Tibial nerve (tissue), 4 donors: ENCODE data around the gene COL4A2. TPM values are rescaled to one million over a fixed set of nuclear protein-coding genes. Genes with fewer than 3 reads are reported as not detected.

Experiments used
- DNase-seq, 2 donors: peaks; one replicate each; pipeline ENCODE4 v3.0.0-alpha.2; 2019; ENCODE audit warnings: low spot score in 2 of 2
- H3K27ac ChIP-seq, 4 donors: fragments of 200-600 bp; sonication (generic) in 3 of 4; one replicate each; pipeline ENCODE4 v1.5.1; 2017 to 2019; ENCODE audit warnings: mild to moderate bottlenecking in 1 of 4
- H3K27me3 ChIP-seq, 2 donors: fragments of 200-600 bp; sonication (generic) in 1 of 2; one replicate each; pipeline versions ENCODE4 v1.5.1 to v1.6.0; 2017 to 2019
- H3K36me3 ChIP-seq, 3 donors: fragments of 200-600 bp; sonication (generic); one replicate each; pipeline ENCODE4 v1.5.1; 2018 to 2019
- H3K4me1 ChIP-seq, 4 donors: fragments of 200-600 bp; sonication (generic) in 3 of 4; one replicate each; pipeline ENCODE4 v1.5.1; 2017 to 2019
- H3K4me3 ChIP-seq, 4 donors: fragments of 200-600 bp; sonication (generic) in 3 of 4; one replicate each; pipeline ENCODE4 v1.5.1; 2017 to 2019; ENCODE audit warnings: mild to moderate bottlenecking in 1 of 4, moderate library complexity in 1 of 4
- H3K9me3 ChIP-seq, 4 donors: fragments of 200-600 bp; sonication (generic) in 3 of 4; one replicate each; pipeline ENCODE4 v1.5.1; 2017 to 2019
- EP300 ChIP-seq, 2 donors: sonication (generic); formaldehyde crosslinking; IDR thresholded peaks; one replicate each; pipeline ENCODE4 v1.6.1; 2017; ENCODE audit warnings: antibody characterized with exemption in 2 of 2, mild to moderate bottlenecking in 1 of 2
- POLR2A ChIP-seq, 2 donors: fragments of 450-650 bp; IDR thresholded peaks; one replicate each; pipeline ENCODE4 v1.6.1; 2017; ENCODE audit warnings: antibody characterized with exemption in 2 of 2, mild to moderate bottlenecking in 2 of 2, moderate library complexity in 2 of 2
- WGBS, 2 donors: methylation state at CpG; one replicate each; pipeline ENCODE4 v1.1.5; 2018; 5-methylcytosine and 5-hydroxymethylcytosine counted together
- total RNA-seq, 4 donors: library from RNA; depleted of rRNA; stranded (reverse); fragments of >200 nt; gene quantifications; one replicate each; pipeline ENCODE4 v1.1.0, GENCODE V29; 2016
- TF ChIP-seq, protein P1 (sequence below), 5 experiments: fragments of 200-600 bp in 3 of 5; fragments of 450-650 bp in 2 of 5; sonication (generic) in 3 of 5; IDR thresholded peaks; one replicate each; pipeline ENCODE4 v1.5.1; 2016 to 2019; ENCODE audit warnings: antibody characterized with exemption in 5 of 5, mild to moderate bottlenecking in 3 of 5, moderate library complexity in 2 of 5

COL4A2 gene
- total RNA-seq, 4 donors from 2014 or later = 576 to 821 (median 658) TPM

DNA sequence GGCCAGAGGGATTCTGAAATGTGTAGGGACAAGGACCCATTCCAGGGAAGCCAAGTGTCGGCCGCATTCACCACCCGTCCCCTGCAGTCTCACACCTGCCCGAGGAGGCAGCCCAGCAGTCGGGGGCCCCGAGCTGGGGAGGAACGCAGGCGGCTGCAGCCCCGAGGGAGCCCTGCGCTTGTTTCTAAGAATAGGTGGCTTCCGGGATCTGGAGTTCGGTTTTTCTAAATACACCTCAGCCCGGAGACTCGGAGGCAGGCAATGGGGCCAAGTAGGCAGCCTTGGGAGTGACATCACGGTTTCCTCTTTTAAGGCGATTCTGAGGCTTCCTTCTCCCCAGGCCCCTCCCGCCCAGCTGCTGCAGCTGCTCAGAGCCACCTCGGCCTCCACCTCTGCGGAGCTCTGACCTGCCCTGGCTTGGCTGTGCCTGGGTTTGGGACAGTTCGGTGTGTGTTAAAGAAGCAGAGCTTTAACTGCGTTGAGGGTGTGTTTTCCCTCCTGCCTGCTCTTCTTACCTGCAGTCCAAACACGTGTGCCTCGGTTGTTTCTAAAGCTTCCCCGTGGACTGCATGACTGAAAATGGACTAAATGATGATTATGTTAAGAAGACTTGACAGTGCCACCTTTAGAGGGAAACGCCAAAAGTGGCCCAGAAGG, 80.5 kb downstream of the COL4A2 start:
- DNase-seq = no peak
- Histone ChIP-seq H3K4me3 (peak overlapping the region in 1 of 4 donors; percentile 14), H3K27me3 (no peaks in the 10 kb centered on the region), H3K4me1 (peaks cover 0 to 36% (median 12%) of the 10 kb centered on the region in 4 donors), H3K9me3 (no peaks in the 10 kb centered on the region), H3K36me3 (peaks cover 0 to 7% (median 0%) of the 10 kb centered on the region in 3 donors), H3K27ac (peak overlapping the region in 3 of 4 donors; percentile 30 to 82 (median 70))
- TF ChIP-seq EP300 (IDR thresholded peaks at IDR 0.05) (no peak), POLR2A (IDR thresholded peaks at IDR 0.05) (no peak)
- TF ChIP-seq, protein P1, sequence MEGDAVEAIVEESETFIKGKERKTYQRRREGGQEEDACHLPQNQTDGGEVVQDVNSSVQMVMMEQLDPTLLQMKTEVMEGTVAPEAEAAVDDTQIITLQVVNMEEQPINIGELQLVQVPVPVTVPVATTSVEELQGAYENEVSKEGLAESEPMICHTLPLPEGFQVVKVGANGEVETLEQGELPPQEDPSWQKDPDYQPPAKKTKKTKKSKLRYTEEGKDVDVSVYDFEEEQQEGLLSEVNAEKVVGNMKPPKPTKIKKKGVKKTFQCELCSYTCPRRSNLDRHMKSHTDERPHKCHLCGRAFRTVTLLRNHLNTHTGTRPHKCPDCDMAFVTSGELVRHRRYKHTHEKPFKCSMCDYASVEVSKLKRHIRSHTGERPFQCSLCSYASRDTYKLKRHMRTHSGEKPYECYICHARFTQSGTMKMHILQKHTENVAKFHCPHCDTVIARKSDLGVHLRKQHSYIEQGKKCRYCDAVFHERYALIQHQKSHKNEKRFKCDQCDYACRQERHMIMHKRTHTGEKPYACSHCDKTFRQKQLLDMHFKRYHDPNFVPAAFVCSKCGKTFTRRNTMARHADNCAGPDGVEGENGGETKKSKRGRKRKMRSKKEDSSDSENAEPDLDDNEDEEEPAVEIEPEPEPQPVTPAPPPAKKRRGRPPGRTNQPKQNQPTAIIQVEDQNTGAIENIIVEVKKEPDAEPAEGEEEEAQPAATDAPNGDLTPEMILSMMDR (IDR thresholded peaks at IDR 0.05) = no peak
- 41 to 44% methylated on average over 24 to 25 of the region's 25 CpGs for WGBS, 2 donors

DNA sequence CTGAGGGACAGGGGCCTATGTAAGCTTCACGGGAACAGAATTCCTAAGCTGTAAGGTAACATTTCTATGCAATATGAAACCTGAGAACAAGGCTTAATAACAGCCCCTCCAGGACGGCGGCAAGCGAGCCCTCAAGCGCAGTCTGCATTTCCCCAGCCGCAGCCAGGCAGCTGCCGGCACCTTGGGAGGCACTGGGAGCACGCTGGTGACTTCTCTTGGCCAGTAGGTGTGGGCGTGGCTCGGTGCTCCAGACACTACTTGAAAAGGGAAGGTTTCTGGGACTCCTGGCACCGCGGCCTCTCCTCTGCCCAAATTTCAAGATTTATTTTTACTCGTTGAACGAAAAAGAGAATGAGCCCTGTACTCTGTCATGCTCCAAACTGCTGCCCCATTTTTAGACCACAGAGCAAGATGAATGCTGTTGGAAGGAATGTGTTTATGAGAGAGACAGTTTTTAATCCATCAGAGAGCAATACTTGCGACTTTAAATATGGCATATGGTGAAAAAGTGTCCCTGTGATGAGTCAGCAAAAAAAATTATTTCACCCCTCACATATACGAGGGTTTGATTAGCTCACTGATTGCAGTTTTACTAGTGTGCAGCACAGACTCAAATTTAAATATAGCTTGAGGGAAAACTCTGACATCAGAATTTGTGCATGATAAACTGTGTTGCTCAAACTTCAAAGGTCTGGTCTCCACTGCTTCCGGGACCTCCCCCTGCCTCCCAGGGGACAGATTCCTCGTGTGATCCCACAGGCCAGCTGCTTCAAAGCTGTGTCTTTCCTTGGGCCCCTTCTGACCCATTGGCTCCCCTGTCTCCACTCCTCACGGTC, 81.2 kb downstream of the COL4A2 start:
- H3K4me1 ChIP-seq = peaks cover 0 to 44% (median 12%) of the 10 kb centered on the region in 4 donors
- DNase-seq = no peak
- no peak overlapping the region for H3K4me3 ChIP-seq
- no peaks in the 10 kb centered on the region for H3K9me3 ChIP-seq
- TF ChIP-seq POLR2A (IDR thresholded peaks at IDR 0.05) = no peak
- TF ChIP-seq, protein P1 (IDR thresholded peaks at IDR 0.05) = no peak
- no peak for TF ChIP-seq EP300 (IDR thresholded peaks at IDR 0.05)
- H3K27me3 ChIP-seq = no peaks in the 10 kb centered on the region
- WGBS, 2 donors = 55 to 59% methylated on average over 19 of the region's 19 CpGs
- H3K36me3 ChIP-seq = peaks cover 0 to 7% (median 0%) of the 10 kb centered on the region in 3 donors
- peak overlapping the region in 3 of 4 donors; percentile 30 to 82 (median 70) for H3K27ac ChIP-seq

DNA sequence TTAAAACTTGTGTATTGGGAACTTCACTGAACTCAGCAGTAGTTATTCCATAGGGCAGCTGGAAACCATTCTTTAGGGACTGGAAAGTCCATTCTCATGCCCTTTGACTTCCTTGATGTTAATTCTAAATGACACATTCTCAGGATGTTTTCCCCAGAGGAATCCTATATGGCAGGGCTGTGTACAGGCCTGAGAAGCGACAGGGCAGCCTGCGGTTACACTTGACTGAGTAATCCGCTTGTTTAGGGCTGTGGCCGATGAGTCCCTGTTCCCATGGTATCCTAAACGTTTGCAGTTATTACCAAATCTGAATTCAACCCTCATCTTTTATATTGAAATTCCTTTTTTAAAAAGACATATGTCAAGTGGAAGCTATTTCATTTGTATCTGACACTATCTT, 83.5 kb downstream of the COL4A2 start:
- peaks cover 0 to 7% (median 0%) of the 10 kb centered on the region in 3 donors for H3K36me3 ChIP-seq
- 64 to 68% methylated on average over 5 of the region's 5 CpGs for WGBS, 2 donors
- no peaks in the 10 kb centered on the region for H3K27me3 ChIP-seq
- TF ChIP-seq EP300 (IDR thresholded peaks at IDR 0.05) (no peak), POLR2A (IDR thresholded peaks at IDR 0.05) (no peak)
- TF ChIP-seq, protein P1 (IDR thresholded peaks at IDR 0.05) = no peak
- H3K27ac ChIP-seq = peak overlapping the region in 2 of 4 donors; percentile 75 to 95
- no peak for DNase-seq
- peaks cover 0 to 65% (median 14%) of the 10 kb centered on the region in 4 donors for H3K4me1 ChIP-seq
- H3K9me3 ChIP-seq = no peaks in the 10 kb centered on the region
- H3K4me3 ChIP-seq = no peak overlapping the region

DNA sequence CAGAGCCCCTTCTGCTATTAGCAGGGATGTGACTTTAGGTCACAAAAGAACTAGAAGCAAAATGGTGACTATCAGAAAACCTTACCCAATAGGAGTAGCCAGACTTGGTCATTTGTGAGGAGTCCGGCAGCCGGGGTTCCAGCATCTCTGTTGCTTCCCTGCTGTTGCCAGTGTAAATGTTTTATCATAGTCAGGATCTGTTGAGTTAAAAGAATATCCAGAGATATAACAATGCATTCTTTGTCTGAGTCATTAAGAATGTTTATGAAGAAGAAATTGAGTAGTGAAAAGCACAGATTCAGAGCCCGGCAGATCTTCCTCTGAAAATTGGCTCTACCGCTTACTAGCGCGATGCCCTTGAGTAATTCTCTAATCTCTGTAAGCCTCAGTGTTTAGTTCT, 84.2 kb downstream of the COL4A2 start:
- TF ChIP-seq EP300 (IDR thresholded peaks at IDR 0.05) (no peak), POLR2A (IDR thresholded peaks at IDR 0.05) (no peak)
- TF ChIP-seq, protein P1 (IDR thresholded peaks at IDR 0.05) = no peak
- Histone ChIP-seq H3K27ac (peak overlapping the region in 2 of 4 donors; percentile 75 to 95), H3K4me1 (peaks cover 0 to 72% (median 20%) of the 10 kb centered on the region in 4 donors), H3K9me3 (no peaks in the 10 kb centered on the region), H3K36me3 (peaks cover 0 to 7% (median 0%) of the 10 kb centered on the region in 3 donors), H3K27me3 (no peaks in the 10 kb centered on the region), H3K4me3 (no peak overlapping the region)
- no peak for DNase-seq
- WGBS, 2 donors = 65 to 67% methylated on average over 6 of the region's 6 CpGs
